Measurements from ENCODE around the gene BASP1. TPM values are rescaled to one million over a fixed set of nuclear protein-coding genes. Genes with fewer than 3 reads are reported as not detected.

BASP1 gene
- total and polyA plus RNA-seq, 12 donors: 7.0 to 24.9 (median 12.7) TPM

GRCh38 chr5:17260549-17260948, 43.1 kb downstream of the BASP1 start:
- 75 to 79% (median 78%) methylated on average over 5 of the region's 5 CpGs for WGBS, 4 donors
- no peak for TF ChIP-seq POLR2A (IDR thresholded peaks at IDR 0.05)
- no peak for TF ChIP-seq CTCF (IDR thresholded peaks at IDR 0.05)
- Histone ChIP-seq H3K27ac (no peak overlapping the region), H3K36me3 (replicated peaks in 1 of 2) (no peaks in the 10 kb centered on the region), H3K4me1 (replicated peaks in 1 of 2) (no peaks in the 10 kb centered on the region), H3K4me3 (no peak overlapping the region), H3K9me3 (replicated peaks in 1 of 3) (no peaks in the 10 kb centered on the region), H3K27me3 (no peaks in the 10 kb centered on the region)
- intact Hi-C loops (cut with DNase I): no loop called here
- no peak for DNase-seq

GRCh38 chr5:17261075-17261474, 43.6 kb downstream of the BASP1 start:
- TF ChIP-seq CTCF (IDR thresholded peaks at IDR 0.05) (no peak), POLR2A (IDR thresholded peaks at IDR 0.05) (no peak)

GRCh38 chr5:17265041-17265440, 47.6 kb downstream of the BASP1 start:
- DNase-seq: no peak
- Histone ChIP-seq H3K27me3 (no peaks in the 10 kb centered on the region), H3K27ac (no peak overlapping the region), H3K4me3 (no peak overlapping the region), H3K36me3 (replicated peaks in 1 of 2) (no peaks in the 10 kb centered on the region), H3K9me3 (replicated peaks in 1 of 3) (no peaks in the 10 kb centered on the region), H3K4me1 (replicated peaks in 1 of 2) (no peaks in the 10 kb centered on the region)
- intact Hi-C loops (cut with DNase I): no loop called here
- TF ChIP-seq POLR2A (IDR thresholded peaks at IDR 0.05) (no peak), CTCF (IDR thresholded peaks at IDR 0.05) (no peak)
- 83 to 92% (median 85%) methylated on average over 2 of the region's 2 CpGs for WGBS, 4 donors

More at GRCh38 chr5:17261075-17261474, 43.6 kb downstream of the BASP1 start:
- WGBS, 4 donors: 31 to 43% (median 39%) methylated on average over 3 of the region's 3 CpGs
- no peak overlapping the region for H3K27ac ChIP-seq
- H3K4me3 ChIP-seq: no peak overlapping the region
- no peaks in the 10 kb centered on the region for H3K36me3 ChIP-seq (replicated peaks in 1 of 2)
- no peak for DNase-seq
- no peaks in the 10 kb centered on the region for H3K27me3 ChIP-seq
- H3K4me1 ChIP-seq (replicated peaks in 1 of 2): no peaks in the 10 kb centered on the region
- intact Hi-C loops (cut with DNase I): no loop called here
- no peaks in the 10 kb centered on the region for H3K9me3 ChIP-seq (replicated peaks in 1 of 3)

GRCh38 chr5:17267106-17267505, 49.7 kb downstream of the BASP1 start:
- Histone ChIP-seq H3K4me3 (no peak overlapping the region), H3K36me3 (replicated peaks in 1 of 2) (no peaks in the 10 kb centered on the region), H3K27me3 (no peaks in the 10 kb centered on the region), H3K4me1 (replicated peaks in 1 of 2) (no peaks in the 10 kb centered on the region), H3K27ac (no peak overlapping the region), H3K9me3 (replicated peaks in 1 of 3) (no peaks in the 10 kb centered on the region)
- DNase-seq: no peak
- TF ChIP-seq POLR2A (IDR thresholded peaks at IDR 0.05) (no peak), CTCF (IDR thresholded peaks at IDR 0.05) (no peak)
- intact Hi-C loops (cut with DNase I): no loop called here
- 84 to 92% (median 89%) methylated on average over 5 of the region's 5 CpGs for WGBS, 4 donors
